ENCODE measurements around the gene KITLG.

DNA sequence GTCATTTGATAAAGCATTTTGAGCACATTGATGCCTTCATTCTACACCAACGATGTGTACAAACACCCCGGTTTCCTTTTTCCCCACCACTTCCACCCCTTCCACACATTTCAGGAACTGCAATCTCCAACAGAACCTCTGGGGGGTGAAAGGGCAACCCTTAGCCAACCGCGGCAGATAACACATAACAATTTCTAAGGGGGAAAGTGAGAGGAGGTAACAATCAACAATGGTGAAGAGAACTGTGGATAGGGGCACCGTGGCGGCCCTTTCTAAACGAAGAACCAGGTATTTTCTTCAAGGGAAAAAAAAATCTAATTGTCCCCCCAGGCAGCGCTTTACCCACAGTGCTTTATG lies 1.1 kb downstream of the KITLG start:
- TF ChIP-seq, protein P1, sequence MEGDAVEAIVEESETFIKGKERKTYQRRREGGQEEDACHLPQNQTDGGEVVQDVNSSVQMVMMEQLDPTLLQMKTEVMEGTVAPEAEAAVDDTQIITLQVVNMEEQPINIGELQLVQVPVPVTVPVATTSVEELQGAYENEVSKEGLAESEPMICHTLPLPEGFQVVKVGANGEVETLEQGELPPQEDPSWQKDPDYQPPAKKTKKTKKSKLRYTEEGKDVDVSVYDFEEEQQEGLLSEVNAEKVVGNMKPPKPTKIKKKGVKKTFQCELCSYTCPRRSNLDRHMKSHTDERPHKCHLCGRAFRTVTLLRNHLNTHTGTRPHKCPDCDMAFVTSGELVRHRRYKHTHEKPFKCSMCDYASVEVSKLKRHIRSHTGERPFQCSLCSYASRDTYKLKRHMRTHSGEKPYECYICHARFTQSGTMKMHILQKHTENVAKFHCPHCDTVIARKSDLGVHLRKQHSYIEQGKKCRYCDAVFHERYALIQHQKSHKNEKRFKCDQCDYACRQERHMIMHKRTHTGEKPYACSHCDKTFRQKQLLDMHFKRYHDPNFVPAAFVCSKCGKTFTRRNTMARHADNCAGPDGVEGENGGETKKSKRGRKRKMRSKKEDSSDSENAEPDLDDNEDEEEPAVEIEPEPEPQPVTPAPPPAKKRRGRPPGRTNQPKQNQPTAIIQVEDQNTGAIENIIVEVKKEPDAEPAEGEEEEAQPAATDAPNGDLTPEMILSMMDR (IDR thresholded peaks at IDR 0.05), result no peak
- TF ChIP-seq EZH2 (IDR thresholded peaks at IDR 0.05; ENCODE audit: borderline replicate concordance, insufficient read depth, low read depth, low read length, poor library complexity, severe bottlenecking), result no peak
